ENCODE data around the gene FAM110D.

The FAM110D gene

GRCh38 chr1:26111530-26112406, 47.1 kb upstream of the FAM110D start, which contains the start of gene PDIK1L:
Gene PDIK1L, plus strand, starts transcription at chr1:26111824. Its CDS starts 2,485 bp downstream, at chr1:26114309.
- no peaks in the 10 kb centered on the region for H3K27me3 ChIP-seq (ENCODE audit: insufficient read depth, poor library complexity, severe bottlenecking)
- peak within 1 kb of the TSS; percentile 100 for H3K4me3 ChIP-seq (replicated peaks; ENCODE audit: insufficient read depth, low read length)
- TF ChIP-seq GABPA (IDR thresholded peaks at IDR 0.05; ENCODE audit: low read depth) (no peak), POLR2AphosphoS5 (IDR thresholded peaks at IDR 0.05; ENCODE audit: low read depth) (peak; percentile 38)
- peak; percentile 92 for DNase-seq (ENCODE audit: low read depth in 1 of 2, low spot score in 1 of 2)
- peak within 1 kb of the TSS; percentile 95 for H3K27ac ChIP-seq (replicated peaks)

GRCh38 chr1:26112407-26112775, 46.5 kb upstream of the FAM110D start:
- DNase-seq (ENCODE audit: low read depth in 1 of 2, low spot score in 1 of 2) = peak in 1 of 2 experiments; percentile 30
- Histone ChIP-seq H3K27ac (replicated peaks) (peak overlapping the region; percentile 95), H3K27me3 (ENCODE audit: insufficient read depth, poor library complexity, severe bottlenecking) (no peaks in the 10 kb centered on the region), H3K4me3 (replicated peaks; ENCODE audit: insufficient read depth, low read length) (peak overlapping the region; percentile 100)
- no peak for TF ChIP-seq POLR2AphosphoS5 (IDR thresholded peaks at IDR 0.05; ENCODE audit: low read depth)
- TF ChIP-seq SPI1 (IDR thresholded peaks at IDR 0.05; ENCODE audit: borderline replicate concordance, low read depth) = peak; percentile 78

- DNase-seq (ENCODE audit: low read depth in 1 of 2, low spot score in 1 of 2) = no peak
- Histone ChIP-seq H3K4me3 (replicated peaks; ENCODE audit: insufficient read depth, low read length) (no peak overlapping the region), H3K27me3 (ENCODE audit: insufficient read depth, poor library complexity, severe bottlenecking) (no peaks in the 10 kb centered on the region), H3K27ac (replicated peaks) (no peak overlapping the region)
- no peak for TF ChIP-seq SPI1 (IDR thresholded peaks at IDR 0.05; ENCODE audit: borderline replicate concordance, low read depth)
- no peak for TF ChIP-seq REST (IDR thresholded peaks at IDR 0.05; ENCODE audit: insufficient replicate concordance, low read depth)
- TF ChIP-seq CTCF (IDR thresholded peaks at IDR 0.05; ENCODE audit: insufficient read depth, low read length) = no peak
- no peak for TF ChIP-seq POLR2AphosphoS5 (IDR thresholded peaks at IDR 0.05; ENCODE audit: low read depth)
- TF ChIP-seq GABPA (IDR thresholded peaks at IDR 0.05; ENCODE audit: low read depth) = no peak
Measured at GRCh38 chr1:26114165-26114927, 44.5 kb upstream of the FAM110D start.

- DNase-seq (ENCODE audit: low read depth in 1 of 2, low spot score in 1 of 2) = no peak
- TF ChIP-seq REST (IDR thresholded peaks at IDR 0.05; ENCODE audit: insufficient replicate concordance, low read depth) (no peak), POLR2AphosphoS5 (IDR thresholded peaks at IDR 0.05; ENCODE audit: low read depth) (no peak), GABPA (IDR thresholded peaks at IDR 0.05; ENCODE audit: low read depth) (no peak), CTCF (IDR thresholded peaks at IDR 0.05; ENCODE audit: insufficient read depth, low read length) (no peak), SPI1 (IDR thresholded peaks at IDR 0.05; ENCODE audit: borderline replicate concordance, low read depth) (no peak)
- Histone ChIP-seq H3K27me3 (ENCODE audit: insufficient read depth, poor library complexity, severe bottlenecking) (no peaks in the 10 kb centered on the region), H3K4me3 (replicated peaks; ENCODE audit: insufficient read depth, low read length) (no peak overlapping the region), H3K27ac (replicated peaks) (peak overlapping the region; percentile 13; the same call in 1 of the 2 replicates)
Measured at GRCh38 chr1:26119892-26120608, 38.8 kb upstream of the FAM110D start.
